Breast epithelium (tissue), 4 donors: ENCODE results near the gene KCNH1. TPM values are rescaled to one million over a fixed set of nuclear protein-coding genes. Genes with fewer than 3 reads are reported as not detected.

Experiments
- DNase-seq, 2 donors: peaks; one replicate each; pipeline ENCODE4 v3.0.0-alpha.2; 2019; ENCODE audit warnings: low spot score in 2 of 2
- H3K27ac ChIP-seq, 2 donors: fragments of 200-600 bp; sonication (generic) in 1 of 2; one replicate each; pipeline ENCODE4 v1.5.1; 2016 to 2019; ENCODE audit warnings: mild to moderate bottlenecking in 1 of 2
- H3K27me3 ChIP-seq, 2 donors: fragments of 200-600 bp; sonication (generic) in 1 of 2; one replicate each; pipeline versions ENCODE4 v1.5.1 to v1.6.0; 2017 to 2019; ENCODE audit warnings: control low read depth in 1 of 2, mild to moderate bottlenecking in 1 of 2
- H3K36me3 ChIP-seq: fragments of 200-600 bp; one replicate; pipeline ENCODE4 v1.5.1; 2019
- H3K4me1 ChIP-seq, 2 donors: fragments of 200-600 bp; sonication (generic); one replicate each; pipeline ENCODE4 v1.5.1; 2016 to 2019; ENCODE audit warnings: control low read depth in 1 of 2
- H3K4me3 ChIP-seq, 3 donors: fragments of 200-600 bp; sonication (generic); 1 replicate in 2 of 3; 2 replicates in 1 of 3; pipeline ENCODE4 v1.5.1; 2016 to 2019; ENCODE audit warnings: mild to moderate bottlenecking in 3 of 3, moderate library complexity in 2 of 3
- H3K9me3 ChIP-seq, 2 donors: fragments of 200-600 bp; sonication (generic) in 1 of 2; one replicate each; pipeline ENCODE4 v1.5.1; 2016 to 2019; ENCODE audit warnings: control low read depth in 1 of 2
- POLR2A ChIP-seq: fragments of 450-650 bp; IDR thresholded peaks from one replicate; pipeline ENCODE4 v1.6.1; 2016; ENCODE audit warnings: antibody characterized with exemption, mild to moderate bottlenecking, moderate library complexity
- POLR2AphosphoS5 ChIP-seq, 3 donors: sonication (generic); formaldehyde crosslinking; IDR thresholded peaks; one replicate each; pipeline ENCODE4 v1.6.1; 2017; ENCODE audit warnings: antibody characterized with exemption in 3 of 3
- intact Hi-C: fragments of 100-400 bp; cut with DNase I; formaldehyde crosslinking; loops from one replicate; pipeline ENCODE4 v1.15.1; 2023; ENCODE audit warnings: low total_unique reads
- total RNA-seq, 3 donors: library from RNA; depleted of rRNA; stranded (reverse); fragments of >200 nt; gene quantifications; one replicate each; pipeline ENCODE4 v1.1.0, GENCODE V29; 2016
- TF ChIP-seq, protein P1 (sequence below), 3 donors: fragments of 450-650 bp; IDR thresholded peaks; one replicate each; pipeline ENCODE4 v1.5.1; 2016 to 2017; ENCODE audit warnings: antibody characterized with exemption in 3 of 3, mild to moderate bottlenecking in 3 of 3, moderate library complexity in 3 of 3

The KCNH1 gene
- total RNA-seq, 3 donors from 2014 or later: 0.32 to 1.3 TPM; not detected in 1

DNA sequence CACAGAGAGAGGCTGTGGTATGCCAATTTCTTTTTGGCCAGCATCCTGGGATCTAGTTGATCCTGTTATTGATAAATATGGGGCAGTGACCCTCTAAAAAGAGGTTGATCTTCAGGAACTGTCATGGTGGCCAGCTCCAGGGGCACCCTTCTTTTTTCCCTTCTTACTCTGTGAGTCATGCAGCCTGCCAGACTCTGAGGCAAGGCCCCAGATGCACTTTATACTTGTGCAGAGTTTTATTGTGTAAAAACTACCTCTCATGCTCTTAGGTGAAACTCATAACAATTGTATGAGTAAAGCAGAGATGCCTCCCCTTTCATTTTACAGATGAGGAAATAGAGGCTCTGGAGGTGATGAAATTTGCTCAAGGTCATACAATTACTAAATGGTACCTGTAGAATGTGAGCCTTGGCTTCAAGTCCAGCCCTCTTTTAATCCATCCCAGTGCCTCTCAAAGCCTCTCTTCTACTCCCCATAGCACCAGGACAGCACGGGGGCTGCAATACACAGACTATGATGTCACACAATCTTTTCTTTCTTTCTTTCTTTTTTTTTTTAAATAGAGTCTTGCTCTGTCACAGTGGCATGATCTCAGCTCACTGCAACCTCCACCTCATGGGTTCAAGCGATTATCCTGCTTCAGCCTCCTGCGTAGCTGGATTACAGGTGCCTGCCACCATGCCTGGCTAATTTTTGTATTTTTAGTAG is 387.8 kb downstream of the KCNH1 start:
- no peak overlapping the region for H3K27ac ChIP-seq
- H3K27me3 ChIP-seq: no peaks in the 10 kb centered on the region
- TF ChIP-seq POLR2A (no peak), POLR2AphosphoS5 (IDR thresholded peaks at IDR 0.05) (no peak)
- TF ChIP-seq, protein P1, sequence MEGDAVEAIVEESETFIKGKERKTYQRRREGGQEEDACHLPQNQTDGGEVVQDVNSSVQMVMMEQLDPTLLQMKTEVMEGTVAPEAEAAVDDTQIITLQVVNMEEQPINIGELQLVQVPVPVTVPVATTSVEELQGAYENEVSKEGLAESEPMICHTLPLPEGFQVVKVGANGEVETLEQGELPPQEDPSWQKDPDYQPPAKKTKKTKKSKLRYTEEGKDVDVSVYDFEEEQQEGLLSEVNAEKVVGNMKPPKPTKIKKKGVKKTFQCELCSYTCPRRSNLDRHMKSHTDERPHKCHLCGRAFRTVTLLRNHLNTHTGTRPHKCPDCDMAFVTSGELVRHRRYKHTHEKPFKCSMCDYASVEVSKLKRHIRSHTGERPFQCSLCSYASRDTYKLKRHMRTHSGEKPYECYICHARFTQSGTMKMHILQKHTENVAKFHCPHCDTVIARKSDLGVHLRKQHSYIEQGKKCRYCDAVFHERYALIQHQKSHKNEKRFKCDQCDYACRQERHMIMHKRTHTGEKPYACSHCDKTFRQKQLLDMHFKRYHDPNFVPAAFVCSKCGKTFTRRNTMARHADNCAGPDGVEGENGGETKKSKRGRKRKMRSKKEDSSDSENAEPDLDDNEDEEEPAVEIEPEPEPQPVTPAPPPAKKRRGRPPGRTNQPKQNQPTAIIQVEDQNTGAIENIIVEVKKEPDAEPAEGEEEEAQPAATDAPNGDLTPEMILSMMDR (IDR thresholded peaks at IDR 0.05): no peak
- no peak for DNase-seq
- H3K4me1 ChIP-seq: no peaks in the 10 kb centered on the region
- intact Hi-C loops: no loop called here
- no peaks in the 10 kb centered on the region for H3K36me3 ChIP-seq
- H3K4me3 ChIP-seq: no peak overlapping the region
- H3K9me3 ChIP-seq: no peaks in the 10 kb centered on the region

DNA sequence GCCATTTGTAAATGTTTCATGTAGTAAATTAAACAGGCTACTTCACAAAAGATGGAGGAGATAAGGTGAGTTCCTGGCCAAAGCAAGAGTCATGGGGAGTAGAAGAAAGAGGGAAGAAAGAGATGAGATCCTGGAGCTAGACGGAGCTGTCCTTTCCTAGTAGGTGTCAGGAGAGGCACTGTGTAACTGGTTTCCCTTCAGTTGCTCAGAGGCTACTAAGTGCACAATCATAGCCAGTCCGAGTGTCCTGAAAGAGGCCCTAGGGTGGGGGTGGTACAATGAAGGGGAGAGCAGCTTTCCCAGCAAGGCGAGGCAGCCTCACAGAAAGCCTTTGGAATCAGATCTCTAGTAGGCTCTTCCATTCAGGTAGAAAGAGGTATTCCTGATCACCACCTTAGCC is 390.9 kb downstream of the KCNH1 start:
- Histone ChIP-seq H3K27me3 (no peaks in the 10 kb centered on the region), H3K36me3 (no peaks in the 10 kb centered on the region), H3K9me3 (no peaks in the 10 kb centered on the region), H3K4me3 (no peak overlapping the region), H3K4me1 (no peaks in the 10 kb centered on the region), H3K27ac (no peak overlapping the region)
- intact Hi-C loops: no loop called here
- TF ChIP-seq, protein P1 (IDR thresholded peaks at IDR 0.05): no peak
- TF ChIP-seq POLR2A: no peak
- TF ChIP-seq POLR2AphosphoS5 (IDR thresholded peaks at IDR 0.05): no peak
- no peak for DNase-seq

DNA sequence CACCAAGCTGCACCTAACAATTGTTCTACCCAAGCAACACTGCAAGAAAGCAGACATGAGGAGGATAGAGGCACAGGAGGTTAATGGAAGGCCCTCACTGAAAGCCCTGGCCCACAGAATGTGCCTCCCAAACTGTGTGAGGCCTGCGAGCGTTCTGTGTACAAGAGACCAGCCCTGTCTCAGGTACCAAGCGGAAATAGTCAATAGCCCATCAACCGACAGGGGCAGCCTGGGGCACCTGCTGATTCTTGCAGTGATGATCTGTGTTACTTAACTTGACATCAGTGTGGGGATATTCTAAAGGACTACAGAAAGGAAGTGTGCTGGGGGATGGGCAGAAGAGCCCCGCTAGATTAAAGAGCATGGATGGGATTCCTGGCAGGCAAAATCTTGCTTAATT is 392.4 kb downstream of the KCNH1 start:
- no peaks in the 10 kb centered on the region for H3K27me3 ChIP-seq
- H3K27ac ChIP-seq: no peak overlapping the region
- no peaks in the 10 kb centered on the region for H3K4me1 ChIP-seq
- H3K4me3 ChIP-seq: no peak overlapping the region
- intact Hi-C loops: no loop called here
- H3K36me3 ChIP-seq: no peaks in the 10 kb centered on the region
- no peaks in the 10 kb centered on the region for H3K9me3 ChIP-seq
- no peak for DNase-seq
- TF ChIP-seq POLR2AphosphoS5 (IDR thresholded peaks at IDR 0.05) (no peak), POLR2A (no peak)
- TF ChIP-seq, protein P1 (IDR thresholded peaks at IDR 0.05): no peak

DNA sequence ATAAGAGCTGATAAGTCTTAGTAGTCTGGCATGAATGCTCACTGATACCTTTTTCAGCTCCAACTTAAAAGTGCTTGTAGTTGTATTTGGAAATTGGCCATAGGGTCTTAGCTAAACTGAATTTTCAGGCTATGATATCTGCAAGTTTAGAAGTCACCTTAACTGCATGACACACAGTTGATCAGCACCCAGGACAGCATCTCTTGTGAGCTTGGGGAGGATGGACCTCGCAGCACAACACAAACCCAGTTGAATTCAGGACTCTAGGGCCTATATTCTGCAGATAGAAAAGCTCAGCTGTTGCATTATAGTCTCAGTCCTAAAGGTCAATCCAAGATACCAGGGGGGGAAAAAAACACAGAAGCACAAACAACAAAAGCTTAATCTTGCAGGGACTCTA is 394.3 kb downstream of the KCNH1 start:
- Histone ChIP-seq H3K27me3 (no peaks in the 10 kb centered on the region), H3K9me3 (no peaks in the 10 kb centered on the region), H3K4me1 (no peaks in the 10 kb centered on the region), H3K36me3 (no peaks in the 10 kb centered on the region), H3K4me3 (no peak overlapping the region), H3K27ac (no peak overlapping the region)
- DNase-seq: no peak
- TF ChIP-seq POLR2AphosphoS5 (IDR thresholded peaks at IDR 0.05): no peak
- TF ChIP-seq, protein P1 (IDR thresholded peaks at IDR 0.05): no peak
- no peak for TF ChIP-seq POLR2A
- intact Hi-C loops: no loop called here

DNA sequence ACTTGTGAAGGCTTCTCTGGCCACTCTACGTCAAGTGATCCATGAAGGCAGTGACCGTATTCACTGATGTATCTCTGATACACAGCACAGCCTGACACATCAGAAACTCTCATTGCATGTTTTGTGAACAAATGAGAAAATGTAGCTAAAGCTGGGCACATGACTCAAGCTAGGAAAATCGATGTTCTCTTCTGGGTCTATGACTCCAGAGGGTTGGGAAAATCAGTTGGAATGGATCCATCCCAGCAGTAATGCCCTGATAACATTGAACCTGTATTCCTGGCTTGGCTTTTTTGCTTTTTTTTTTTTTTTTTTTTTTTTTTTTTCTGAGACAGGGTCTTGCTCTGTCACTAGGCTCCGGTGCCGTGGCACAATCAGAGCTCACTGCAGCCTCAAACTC is 395.7 kb downstream of the KCNH1 start:
- H3K9me3 ChIP-seq: no peaks in the 10 kb centered on the region
- H3K4me1 ChIP-seq: no peaks in the 10 kb centered on the region
- H3K36me3 ChIP-seq: no peaks in the 10 kb centered on the region
- intact Hi-C loops: no loop called here
- H3K27me3 ChIP-seq: no peaks in the 10 kb centered on the region
- DNase-seq: no peak
- H3K4me3 ChIP-seq: no peak overlapping the region
- TF ChIP-seq POLR2AphosphoS5 (IDR thresholded peaks at IDR 0.05) (no peak), POLR2A (no peak)
- no peak overlapping the region for H3K27ac ChIP-seq
